ENCODE results near the gene VIM.

DNA sequence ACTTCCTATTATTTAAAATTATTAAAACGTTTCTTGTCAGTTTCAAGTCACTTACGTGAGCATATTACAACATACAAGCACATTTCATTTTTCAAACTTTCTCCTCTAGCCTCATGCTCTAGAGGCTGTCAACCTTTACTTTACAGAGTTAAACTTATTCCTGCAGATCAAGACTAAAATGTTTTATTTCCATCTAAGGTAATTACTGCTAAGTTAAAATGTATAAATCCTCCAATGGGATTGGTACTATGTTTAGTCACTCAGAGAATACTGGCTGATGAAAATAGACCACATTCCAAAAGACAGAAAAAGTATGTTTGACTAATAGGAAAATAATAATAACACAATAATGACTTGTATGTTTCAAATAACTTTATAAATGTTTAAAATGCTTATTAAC is 18.2 kb upstream of the VIM start:
- TF ChIP-seq, protein P1, sequence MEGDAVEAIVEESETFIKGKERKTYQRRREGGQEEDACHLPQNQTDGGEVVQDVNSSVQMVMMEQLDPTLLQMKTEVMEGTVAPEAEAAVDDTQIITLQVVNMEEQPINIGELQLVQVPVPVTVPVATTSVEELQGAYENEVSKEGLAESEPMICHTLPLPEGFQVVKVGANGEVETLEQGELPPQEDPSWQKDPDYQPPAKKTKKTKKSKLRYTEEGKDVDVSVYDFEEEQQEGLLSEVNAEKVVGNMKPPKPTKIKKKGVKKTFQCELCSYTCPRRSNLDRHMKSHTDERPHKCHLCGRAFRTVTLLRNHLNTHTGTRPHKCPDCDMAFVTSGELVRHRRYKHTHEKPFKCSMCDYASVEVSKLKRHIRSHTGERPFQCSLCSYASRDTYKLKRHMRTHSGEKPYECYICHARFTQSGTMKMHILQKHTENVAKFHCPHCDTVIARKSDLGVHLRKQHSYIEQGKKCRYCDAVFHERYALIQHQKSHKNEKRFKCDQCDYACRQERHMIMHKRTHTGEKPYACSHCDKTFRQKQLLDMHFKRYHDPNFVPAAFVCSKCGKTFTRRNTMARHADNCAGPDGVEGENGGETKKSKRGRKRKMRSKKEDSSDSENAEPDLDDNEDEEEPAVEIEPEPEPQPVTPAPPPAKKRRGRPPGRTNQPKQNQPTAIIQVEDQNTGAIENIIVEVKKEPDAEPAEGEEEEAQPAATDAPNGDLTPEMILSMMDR (IDR thresholded peaks at IDR 0.05) = no peak
- TF ChIP-seq POLR2A (IDR thresholded peaks at IDR 0.05) = no peak
